Esophagus (tissue), 2 donors: Measurements from ENCODE around the gene ALPG. TPM values are rescaled to one million over a fixed set of nuclear protein-coding genes. Genes with fewer than 3 reads are reported as not detected.

ENCODE experiments used
- H3K27ac ChIP-seq, 2 donors: one replicate each; pipeline ENCODE4 v1.5.1; 2013; ENCODE audit warnings: low read depth in 2 of 2, mild to moderate bottlenecking in 2 of 2, inconsistent platforms in 1 of 2, low read length in 1 of 2, moderate library complexity in 1 of 2
- H3K27me3 ChIP-seq, 2 donors: one replicate each; pipeline ENCODE4 v1.6.1; 2013; ENCODE audit warnings: low read length in 2 of 2, control low read depth in 1 of 2, mild to moderate bottlenecking in 1 of 2; ENCODE audit not compliant: insufficient read depth in 2 of 2, control insufficient read depth in 1 of 2
- H3K36me3 ChIP-seq, 2 donors: one replicate each; pipeline ENCODE4 v1.6.1; 2013; ENCODE audit warnings: low read length in 1 of 2; ENCODE audit not compliant: control insufficient read depth in 2 of 2, insufficient read depth in 2 of 2
- H3K4me1 ChIP-seq, 2 donors: one replicate each; pipeline ENCODE4 v1.6.1; 2013; ENCODE audit warnings: low read length in 1 of 2; ENCODE audit not compliant: control insufficient read depth in 2 of 2, insufficient read depth in 2 of 2
- H3K4me3 ChIP-seq, 2 donors: one replicate each; pipeline ENCODE4 v1.5.1; 2013; ENCODE audit warnings: low read length in 2 of 2, mild to moderate bottlenecking in 2 of 2, low read depth in 1 of 2, moderate library complexity in 1 of 2
- H3K9me3 ChIP-seq, 2 donors: one replicate each; pipeline ENCODE4 v1.6.1; 2013; ENCODE audit warnings: mild to moderate bottlenecking in 2 of 2, low read depth in 1 of 2, low read length in 1 of 2, moderate library complexity in 1 of 2; ENCODE audit not compliant: control insufficient read depth in 2 of 2, insufficient read depth in 1 of 2
- WGBS, 2 donors: extraction: QIAGEN DNeasy Blood & Tissue Kit; methylation state at CpG; one replicate each; pipeline ENCODE4 v1.1.7; 2013; 5-methylcytosine and 5-hydroxymethylcytosine counted together
- polyA plus RNA-seq, 2 donors: library from polyadenylated mRNA; stranded (reverse); fragments of 200-250 nt; gene quantifications; one replicate each; pipeline ENCODE4 v1.2.3, GENCODE V29; 2013
- donor health status: healthy with polysubstance abuse.
- donor health status: Bipolar disorder and iron deficiency.

Gene ALPG
- polyA plus RNA-seq, 2 donors = not detected

GRCh38 chr2:232455426-232456255, 49.0 kb downstream of the ALPG start, which contains the start of gene ALPI:
Gene ALPI, plus strand, starts transcription at chr2:232456153. Its CDS starts 47 bp downstream, at chr2:232456200.
- H3K27me3 ChIP-seq = no peaks in the 10 kb centered on the region
- no peaks in the 10 kb centered on the region for H3K9me3 ChIP-seq
- H3K4me1 ChIP-seq = no peaks in the 10 kb centered on the region
- no peak within 1 kb of the TSS for H3K4me3 ChIP-seq
- 78 to 83% methylated on average over 12 to 14 of the region's 14 CpGs for WGBS, 2 donors
- no peaks in the 10 kb centered on the region for H3K36me3 ChIP-seq
- H3K27ac ChIP-seq = no peak within 1 kb of the TSS

GRCh38 chr2:232456296-232457120, 49.9 kb downstream of the ALPG start:
- H3K27me3 ChIP-seq = no peaks in the 10 kb centered on the region
- H3K4me1 ChIP-seq = no peaks in the 10 kb centered on the region
- no peak overlapping the region for H3K4me3 ChIP-seq
- no peak overlapping the region for H3K27ac ChIP-seq
- 90% methylated on average over 27 of the region's 27 CpGs for WGBS, 2 donors
- no peaks in the 10 kb centered on the region for H3K36me3 ChIP-seq
- no peaks in the 10 kb centered on the region for H3K9me3 ChIP-seq

GRCh38 chr2:232457121-232458011, 50.7 kb downstream of the ALPG start:
- H3K4me1 ChIP-seq = no peaks in the 10 kb centered on the region
- H3K36me3 ChIP-seq = no peaks in the 10 kb centered on the region
- no peaks in the 10 kb centered on the region for H3K9me3 ChIP-seq
- no peak overlapping the region for H3K4me3 ChIP-seq
- 81 to 85% methylated on average over 21 of the region's 21 CpGs for WGBS, 2 donors
- H3K27me3 ChIP-seq = no peaks in the 10 kb centered on the region
- H3K27ac ChIP-seq = no peak overlapping the region

DNA sequence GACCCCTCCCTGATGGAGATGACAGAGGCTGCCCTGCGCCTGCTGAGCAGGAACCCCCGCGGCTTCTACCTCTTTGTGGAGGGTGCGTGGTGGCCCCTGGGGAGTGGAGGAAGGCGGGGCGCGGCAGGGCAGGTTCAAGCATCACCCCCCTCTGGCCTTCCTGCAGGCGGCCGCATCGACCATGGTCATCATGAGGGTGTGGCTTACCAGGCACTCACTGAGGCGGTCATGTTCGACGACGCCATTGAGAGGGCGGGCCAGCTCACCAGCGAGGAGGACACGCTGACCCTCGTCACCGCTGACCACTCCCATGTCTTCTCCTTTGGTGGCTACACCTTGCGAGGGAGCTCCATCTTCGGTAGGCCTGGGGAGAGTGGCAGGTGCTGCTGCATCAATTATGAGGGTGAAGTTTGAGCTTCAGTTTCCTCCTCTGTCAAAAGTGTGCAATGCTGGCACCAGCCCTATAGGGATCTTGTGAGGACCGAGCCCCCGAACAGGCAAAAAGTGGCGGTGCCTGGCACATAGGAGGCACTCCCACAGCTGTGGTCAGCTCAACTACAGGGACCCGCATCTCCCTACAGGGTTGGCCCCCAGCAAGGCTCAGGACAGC, 51.5 kb downstream of the ALPG start:
- WGBS, 2 donors = 83% methylated on average over 25 of the region's 25 CpGs
- Histone ChIP-seq H3K4me3 (no peak overlapping the region), H3K27ac (no peak overlapping the region), H3K36me3 (no peaks in the 10 kb centered on the region), H3K4me1 (no peaks in the 10 kb centered on the region), H3K9me3 (no peaks in the 10 kb centered on the region), H3K27me3 (no peaks in the 10 kb centered on the region)

DNA sequence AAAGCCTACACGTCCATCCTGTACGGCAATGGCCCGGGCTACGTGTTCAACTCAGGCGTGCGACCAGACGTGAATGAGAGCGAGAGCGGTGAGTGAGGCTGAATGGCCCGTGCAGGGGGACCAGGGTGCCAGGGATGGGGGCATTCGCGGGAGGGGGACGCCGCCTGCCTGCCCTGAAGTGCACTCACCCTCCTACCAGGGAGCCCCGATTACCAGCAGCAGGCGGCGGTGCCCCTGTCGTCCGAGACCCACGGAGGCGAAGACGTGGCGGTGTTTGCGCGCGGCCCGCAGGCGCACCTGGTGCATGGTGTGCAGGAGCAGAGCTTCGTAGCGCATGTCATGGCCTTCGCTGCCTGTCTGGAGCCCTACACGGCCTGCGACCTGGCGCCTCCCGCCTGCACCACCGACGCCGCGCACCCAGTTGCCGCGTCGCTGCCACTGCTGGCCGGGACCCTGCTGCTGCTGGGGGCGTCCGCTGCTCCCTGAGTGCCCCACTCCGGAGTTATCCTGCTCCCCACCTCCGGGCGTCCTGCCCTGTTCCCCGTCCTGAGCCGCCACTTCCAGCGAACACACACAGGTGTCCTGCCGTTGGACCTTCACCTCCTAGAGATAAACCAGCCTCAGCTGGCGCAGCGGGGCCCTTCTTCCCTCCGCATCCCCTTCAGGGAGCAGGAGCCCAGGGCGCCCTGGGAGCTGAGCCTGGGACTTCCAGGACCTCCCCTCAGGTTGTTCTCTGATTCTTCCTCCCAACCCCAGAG, 52.2 kb downstream of the ALPG start:
- no peaks in the 10 kb centered on the region for H3K27me3 ChIP-seq
- no peaks in the 10 kb centered on the region for H3K36me3 ChIP-seq
- no peaks in the 10 kb centered on the region for H3K9me3 ChIP-seq
- no peak overlapping the region for H3K27ac ChIP-seq
- no peak overlapping the region for H3K4me3 ChIP-seq
- 54 to 57% methylated on average over 56 of the region's 56 CpGs for WGBS, 2 donors
- H3K4me1 ChIP-seq = no peaks in the 10 kb centered on the region

DNA sequence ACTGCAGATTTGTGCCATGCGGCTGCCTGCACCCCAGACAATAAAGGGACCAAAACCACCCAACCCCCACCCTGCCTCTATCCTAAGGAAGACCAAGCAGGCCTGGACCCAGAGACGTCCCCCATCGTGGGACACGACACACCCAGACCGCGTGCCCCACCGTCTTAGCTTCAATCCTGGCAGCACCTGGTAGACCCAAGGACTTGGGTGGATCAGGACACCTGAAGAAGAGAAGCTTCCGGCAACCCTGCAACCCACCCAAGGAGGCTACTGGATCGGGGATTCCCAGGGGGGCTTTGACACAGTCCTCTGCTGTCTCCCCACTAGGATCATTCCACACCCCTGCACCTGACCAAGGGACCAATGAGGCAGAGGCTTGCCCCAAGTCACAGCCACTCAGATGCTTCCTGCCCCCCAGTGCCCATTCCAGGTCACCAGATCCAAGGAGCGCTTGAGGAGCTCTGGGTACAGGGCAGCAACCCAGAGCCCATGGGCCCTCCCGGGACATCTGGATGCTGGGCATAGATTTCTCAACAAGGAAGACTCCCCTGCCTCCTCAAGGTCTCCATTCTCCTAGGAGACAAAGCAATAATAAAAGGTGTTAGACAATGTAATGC, 52.9 kb downstream of the ALPG start:
- H3K27me3 ChIP-seq = no peaks in the 10 kb centered on the region
- 76 to 85% methylated on average over 11 of the region's 11 CpGs for WGBS, 2 donors
- no peaks in the 10 kb centered on the region for H3K9me3 ChIP-seq
- no peak overlapping the region for H3K4me3 ChIP-seq
- no peak overlapping the region for H3K27ac ChIP-seq
- no peaks in the 10 kb centered on the region for H3K36me3 ChIP-seq
- H3K4me1 ChIP-seq = no peaks in the 10 kb centered on the region

- Histone ChIP-seq H3K4me1 (no peaks in the 10 kb centered on the region), H3K27ac (no peak overlapping the region), H3K36me3 (no peaks in the 10 kb centered on the region), H3K9me3 (no peaks in the 10 kb centered on the region), H3K27me3 (no peaks in the 10 kb centered on the region), H3K4me3 (no peak overlapping the region)
- 51 to 63% methylated on average over 2 of the region's 2 CpGs for WGBS, 2 donors
Observed at GRCh38 chr2:232460171-232460570, 53.5 kb downstream of the ALPG start.
